NCI-H1105 treated with DMSO at 0.1 percent for 48 hours (cell line): ENCODE data around the gene UBASH3B.
"Not testable (repeated sequence)": the region's sequence is repeated elsewhere in the genome, so short reads cannot be mapped to it uniquely, and the experiment has no call there.

Experiments used
- DNase-seq: peaks from one replicate; lab custom pipeline; 2025; lab: John Stamatoyannopoulos, UW

UBASH3B gene

GRCh38 chr11:122709039-122709760 is 53.7 kb downstream of the UBASH3B start:
- DNase-seq = no peak

- no peak for DNase-seq
Measured at GRCh38 chr11:122711362-122711761, 55.8 kb downstream of the UBASH3B start.

GRCh38 chr11:122711831-122712381 is 56.4 kb downstream of the UBASH3B start:
- DNase-seq = no peak

GRCh38 chr11:122714004-122714403 is 58.5 kb downstream of the UBASH3B start:
- DNase-seq = no peak

GRCh38 chr11:122714484-122714883 is 59.0 kb downstream of the UBASH3B start:
- DNase-seq = no peak

GRCh38 chr11:122715548-122716440 is 60.3 kb downstream of the UBASH3B start:
- DNase-seq = no peak

- no peak for DNase-seq
Measured at GRCh38 chr11:122717264-122717867, 61.8 kb downstream of the UBASH3B start.

- DNase-seq = no peak
Measured at GRCh38 chr11:122720107-122720881, 64.8 kb downstream of the UBASH3B start.

GRCh38 chr11:122721201-122721963 is 65.9 kb downstream of the UBASH3B start:
- DNase-seq = no peak

GRCh38 chr11:122721964-122722266 is 66.4 kb downstream of the UBASH3B start:
- no peak for DNase-seq

GRCh38 chr11:122723106-122723505 is 67.6 kb downstream of the UBASH3B start:
- DNase-seq = no peak

- DNase-seq = no peak
Measured at GRCh38 chr11:122723576-122723975, 68.1 kb downstream of the UBASH3B start.

GRCh38 chr11:122724520-122724919 is 69.0 kb downstream of the UBASH3B start:
- no peak for DNase-seq

GRCh38 chr11:122726028-122726427 is 70.5 kb downstream of the UBASH3B start:
- DNase-seq = no peak

- no peak for DNase-seq
Measured at GRCh38 chr11:122727101-122727929, 71.8 kb downstream of the UBASH3B start.

GRCh38 chr11:122728561-122728960 is 73.0 kb downstream of the UBASH3B start:
- no peak for DNase-seq

- DNase-seq = no peak
Measured at GRCh38 chr11:122729139-122729538, 73.6 kb downstream of the UBASH3B start.

GRCh38 chr11:122730694-122731093 is 75.2 kb downstream of the UBASH3B start:
- not testable (repeated sequence) for DNase-seq

GRCh38 chr11:122731500-122731913 is 76.0 kb downstream of the UBASH3B start:
- DNase-seq = no peak
